Upper lobe of left lung (tissue), 4 donors: Measurements from ENCODE around the gene AAGAB.

ENCODE experiments used
- POLR2A ChIP-seq, 4 donors: fragments of 450-650 bp; IDR thresholded peaks; one replicate each; pipeline ENCODE4 v1.5.1; 2016 to 2017; ENCODE audit warnings: antibody characterized with exemption in 4 of 4, mild to moderate bottlenecking in 2 of 4
- POLR2AphosphoS5 ChIP-seq, 2 donors: sonication (generic); formaldehyde crosslinking; IDR thresholded peaks; one replicate each; pipeline ENCODE4 v1.5.1; 2017; ENCODE audit warnings: antibody characterized with exemption in 2 of 2
- TF ChIP-seq, protein P1 (sequence below), 6 experiments: fragments of 450-650 bp in 4 of 6; fragments of 200-600 bp in 2 of 6; sonication (generic) in 2 of 6; IDR thresholded peaks; one replicate each; pipeline ENCODE4 v1.5.1; 2016 to 2019; ENCODE audit warnings: antibody characterized with exemption in 6 of 6

DNA sequence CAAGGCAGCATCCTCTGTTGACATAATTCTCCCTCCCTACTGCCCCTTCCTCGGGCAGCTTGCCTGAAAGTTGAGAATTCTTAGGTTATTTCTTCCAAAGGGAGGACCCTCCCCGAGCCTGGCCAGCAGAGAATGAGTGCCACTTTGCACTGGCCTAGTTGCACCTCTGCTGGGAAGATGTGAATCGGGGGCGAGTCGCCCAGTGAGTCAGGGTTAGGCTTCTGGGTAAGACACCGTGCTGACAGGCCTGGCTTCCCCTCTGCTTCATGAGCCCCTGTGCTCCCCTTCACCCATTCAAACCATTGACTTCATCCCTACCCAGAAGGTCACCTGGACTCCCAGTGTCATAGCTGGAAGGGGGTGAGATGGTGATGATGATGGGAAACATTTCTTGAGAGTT, 82.3 kb downstream of the AAGAB start:
- no peak for TF ChIP-seq POLR2AphosphoS5 (IDR thresholded peaks at IDR 0.05)
- TF ChIP-seq, protein P1, sequence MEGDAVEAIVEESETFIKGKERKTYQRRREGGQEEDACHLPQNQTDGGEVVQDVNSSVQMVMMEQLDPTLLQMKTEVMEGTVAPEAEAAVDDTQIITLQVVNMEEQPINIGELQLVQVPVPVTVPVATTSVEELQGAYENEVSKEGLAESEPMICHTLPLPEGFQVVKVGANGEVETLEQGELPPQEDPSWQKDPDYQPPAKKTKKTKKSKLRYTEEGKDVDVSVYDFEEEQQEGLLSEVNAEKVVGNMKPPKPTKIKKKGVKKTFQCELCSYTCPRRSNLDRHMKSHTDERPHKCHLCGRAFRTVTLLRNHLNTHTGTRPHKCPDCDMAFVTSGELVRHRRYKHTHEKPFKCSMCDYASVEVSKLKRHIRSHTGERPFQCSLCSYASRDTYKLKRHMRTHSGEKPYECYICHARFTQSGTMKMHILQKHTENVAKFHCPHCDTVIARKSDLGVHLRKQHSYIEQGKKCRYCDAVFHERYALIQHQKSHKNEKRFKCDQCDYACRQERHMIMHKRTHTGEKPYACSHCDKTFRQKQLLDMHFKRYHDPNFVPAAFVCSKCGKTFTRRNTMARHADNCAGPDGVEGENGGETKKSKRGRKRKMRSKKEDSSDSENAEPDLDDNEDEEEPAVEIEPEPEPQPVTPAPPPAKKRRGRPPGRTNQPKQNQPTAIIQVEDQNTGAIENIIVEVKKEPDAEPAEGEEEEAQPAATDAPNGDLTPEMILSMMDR (IDR thresholded peaks at IDR 0.05) = no peak
- no peak for TF ChIP-seq POLR2A (IDR thresholded peaks at IDR 0.05)
